ENCODE data around the gene LSM14B.

The LSM14B gene

DNA sequence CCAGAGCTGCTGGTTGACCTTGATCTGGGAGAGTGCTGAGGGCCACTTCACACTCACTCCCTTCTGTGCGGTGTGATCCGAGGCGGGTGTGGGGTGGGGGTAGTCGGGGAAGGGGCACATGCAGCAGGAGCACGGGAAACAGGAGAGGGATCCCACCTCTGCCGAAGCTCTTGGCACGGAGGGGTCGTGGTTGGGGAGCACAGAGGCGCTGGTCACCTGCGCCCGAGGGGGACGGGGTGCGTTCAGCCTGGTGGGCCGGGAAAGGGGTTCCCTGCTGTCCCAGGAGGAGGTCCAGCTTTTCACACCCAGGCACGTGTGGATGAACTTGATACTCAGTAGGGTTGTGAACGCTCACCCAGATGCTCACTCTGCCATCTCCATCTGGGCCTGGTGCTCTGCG, 38.6 kb downstream of the LSM14B start:
- TF ChIP-seq, protein P1, sequence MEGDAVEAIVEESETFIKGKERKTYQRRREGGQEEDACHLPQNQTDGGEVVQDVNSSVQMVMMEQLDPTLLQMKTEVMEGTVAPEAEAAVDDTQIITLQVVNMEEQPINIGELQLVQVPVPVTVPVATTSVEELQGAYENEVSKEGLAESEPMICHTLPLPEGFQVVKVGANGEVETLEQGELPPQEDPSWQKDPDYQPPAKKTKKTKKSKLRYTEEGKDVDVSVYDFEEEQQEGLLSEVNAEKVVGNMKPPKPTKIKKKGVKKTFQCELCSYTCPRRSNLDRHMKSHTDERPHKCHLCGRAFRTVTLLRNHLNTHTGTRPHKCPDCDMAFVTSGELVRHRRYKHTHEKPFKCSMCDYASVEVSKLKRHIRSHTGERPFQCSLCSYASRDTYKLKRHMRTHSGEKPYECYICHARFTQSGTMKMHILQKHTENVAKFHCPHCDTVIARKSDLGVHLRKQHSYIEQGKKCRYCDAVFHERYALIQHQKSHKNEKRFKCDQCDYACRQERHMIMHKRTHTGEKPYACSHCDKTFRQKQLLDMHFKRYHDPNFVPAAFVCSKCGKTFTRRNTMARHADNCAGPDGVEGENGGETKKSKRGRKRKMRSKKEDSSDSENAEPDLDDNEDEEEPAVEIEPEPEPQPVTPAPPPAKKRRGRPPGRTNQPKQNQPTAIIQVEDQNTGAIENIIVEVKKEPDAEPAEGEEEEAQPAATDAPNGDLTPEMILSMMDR (IDR thresholded peaks at IDR 0.05; ENCODE audit: borderline replicate concordance, insufficient read depth, low read depth, low read length) = no peak
- no peak overlapping the region for H3K4me3 ChIP-seq (ENCODE audit: low read depth, low read length)

DNA sequence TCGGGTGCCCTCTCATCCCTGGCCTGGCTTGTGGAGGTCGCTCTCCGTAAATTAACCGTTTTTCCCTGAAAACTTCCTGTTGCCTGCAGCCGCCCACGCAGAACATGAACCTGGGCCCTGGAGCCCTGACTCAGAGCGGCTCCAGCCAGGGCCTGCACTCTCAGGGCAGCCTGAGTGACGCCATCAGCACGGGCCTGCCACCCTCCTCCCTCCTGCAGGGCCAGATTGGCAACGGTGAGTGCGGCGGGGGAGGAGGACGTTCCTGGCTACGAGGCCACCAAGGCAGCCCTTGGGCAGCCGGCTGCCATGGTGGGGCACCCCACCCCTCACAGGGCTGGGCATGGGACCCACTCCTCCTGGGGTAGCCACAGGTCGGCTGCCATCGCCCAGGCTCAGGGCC, 39.1 kb downstream of the LSM14B start:
- TF ChIP-seq, protein P1 (IDR thresholded peaks at IDR 0.05; ENCODE audit: borderline replicate concordance, insufficient read depth, low read depth, low read length) = no peak
- no peak overlapping the region for H3K4me3 ChIP-seq (ENCODE audit: low read depth, low read length)

DNA sequence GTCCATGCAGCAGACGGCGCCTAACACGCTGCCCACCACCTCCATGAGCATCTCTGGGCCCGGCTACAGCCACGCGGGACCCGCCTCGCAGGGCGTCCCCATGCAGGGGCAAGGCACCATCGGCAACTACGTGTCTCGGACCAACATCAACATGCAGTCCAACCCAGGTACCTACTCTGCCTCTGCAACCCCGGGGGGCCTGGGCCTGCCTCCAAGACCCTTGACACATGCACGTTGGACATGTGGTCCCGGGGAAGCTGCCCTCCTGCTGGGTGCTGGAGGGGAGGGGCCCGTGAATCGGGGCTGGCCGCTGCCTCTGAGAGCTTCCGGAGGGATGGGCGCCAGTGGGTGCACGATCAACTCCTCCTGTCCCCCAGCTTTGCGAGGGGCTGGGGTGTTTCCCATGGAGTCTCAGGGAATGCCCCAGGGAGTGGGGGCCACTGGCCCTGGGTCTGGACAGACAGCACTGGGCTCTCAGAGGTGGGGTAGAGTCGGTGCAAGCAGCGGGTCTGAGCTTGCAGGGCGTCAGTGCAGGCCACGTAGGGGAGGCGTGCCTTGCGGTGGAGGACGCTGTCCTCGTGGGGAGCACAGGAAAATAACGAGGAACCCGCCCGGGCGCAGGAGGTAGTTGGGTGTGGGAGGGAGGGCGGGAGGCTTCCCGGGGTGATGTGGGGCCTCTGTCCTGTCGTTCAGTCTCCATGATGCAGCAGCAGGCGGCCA, 40.6 kb downstream of the LSM14B start:
- TF ChIP-seq, protein P1 (IDR thresholded peaks at IDR 0.05; ENCODE audit: borderline replicate concordance, insufficient read depth, low read depth, low read length) = no peak
- H3K4me3 ChIP-seq (ENCODE audit: low read depth, low read length) = no peak overlapping the region

DNA sequence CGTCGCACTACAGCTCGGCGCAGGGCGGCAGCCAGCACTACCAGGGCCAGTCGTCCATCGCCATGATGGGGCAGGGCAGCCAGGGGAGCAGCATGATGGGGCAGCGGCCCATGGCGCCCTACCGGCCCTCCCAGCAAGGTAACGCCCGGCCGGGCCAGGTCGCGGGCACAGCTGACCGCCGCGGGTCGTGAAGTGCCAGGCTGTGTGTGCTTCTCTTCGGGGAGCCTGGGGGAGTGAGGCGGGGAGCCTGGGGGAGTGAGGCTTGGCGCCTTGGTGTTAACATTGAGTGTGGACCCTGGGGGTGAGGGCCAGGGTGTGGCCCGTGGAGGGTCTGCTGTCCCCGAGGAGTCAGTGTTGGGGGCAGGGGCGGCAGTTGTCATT, 41.2 kb downstream of the LSM14B start:
- no peak overlapping the region for H3K4me3 ChIP-seq (ENCODE audit: low read depth, low read length)
- TF ChIP-seq, protein P1 (IDR thresholded peaks at IDR 0.05; ENCODE audit: borderline replicate concordance, insufficient read depth, low read depth, low read length) = no peak

DNA sequence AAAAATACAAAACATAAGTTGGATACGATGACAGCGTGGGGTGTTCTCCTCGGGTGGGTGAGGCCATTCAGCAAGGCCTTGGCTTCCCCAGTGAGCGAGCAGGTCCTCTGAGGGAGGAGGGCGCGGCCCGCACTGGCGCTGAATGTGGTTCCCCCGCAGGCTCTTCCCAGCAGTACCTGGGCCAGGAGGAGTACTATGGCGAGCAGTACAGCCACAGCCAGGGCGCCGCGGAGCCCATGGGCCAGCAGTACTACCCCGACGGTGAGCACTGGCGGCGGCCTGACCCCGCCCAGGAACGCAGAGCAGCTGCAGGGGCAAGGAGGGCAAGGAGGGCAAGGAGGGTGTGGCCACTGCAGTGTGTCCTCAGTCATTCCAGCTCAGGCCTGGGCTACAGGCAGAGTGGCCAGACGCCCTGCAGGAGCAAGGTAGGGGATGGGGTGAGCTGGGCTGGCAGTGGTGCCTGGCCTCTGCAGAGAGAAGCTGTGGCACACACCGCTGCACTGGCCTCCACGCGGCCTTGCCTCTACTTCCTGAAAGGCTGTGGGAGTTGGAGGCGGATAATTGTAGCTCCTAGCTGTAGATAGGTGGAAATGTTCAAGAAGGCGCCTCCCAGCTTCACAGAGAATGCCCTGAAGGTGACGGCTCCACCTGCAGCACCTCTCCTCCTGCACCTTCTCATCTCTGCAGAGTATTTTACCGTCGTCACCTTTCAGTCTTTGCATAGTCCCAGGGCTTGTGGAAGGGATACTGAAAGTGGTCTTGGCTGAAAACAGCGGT, 41.9 kb downstream of the LSM14B start:
- TF ChIP-seq, protein P1 (IDR thresholded peaks at IDR 0.05; ENCODE audit: borderline replicate concordance, insufficient read depth, low read depth, low read length) = no peak
- H3K4me3 ChIP-seq (ENCODE audit: low read depth, low read length) = no peak overlapping the region

DNA sequence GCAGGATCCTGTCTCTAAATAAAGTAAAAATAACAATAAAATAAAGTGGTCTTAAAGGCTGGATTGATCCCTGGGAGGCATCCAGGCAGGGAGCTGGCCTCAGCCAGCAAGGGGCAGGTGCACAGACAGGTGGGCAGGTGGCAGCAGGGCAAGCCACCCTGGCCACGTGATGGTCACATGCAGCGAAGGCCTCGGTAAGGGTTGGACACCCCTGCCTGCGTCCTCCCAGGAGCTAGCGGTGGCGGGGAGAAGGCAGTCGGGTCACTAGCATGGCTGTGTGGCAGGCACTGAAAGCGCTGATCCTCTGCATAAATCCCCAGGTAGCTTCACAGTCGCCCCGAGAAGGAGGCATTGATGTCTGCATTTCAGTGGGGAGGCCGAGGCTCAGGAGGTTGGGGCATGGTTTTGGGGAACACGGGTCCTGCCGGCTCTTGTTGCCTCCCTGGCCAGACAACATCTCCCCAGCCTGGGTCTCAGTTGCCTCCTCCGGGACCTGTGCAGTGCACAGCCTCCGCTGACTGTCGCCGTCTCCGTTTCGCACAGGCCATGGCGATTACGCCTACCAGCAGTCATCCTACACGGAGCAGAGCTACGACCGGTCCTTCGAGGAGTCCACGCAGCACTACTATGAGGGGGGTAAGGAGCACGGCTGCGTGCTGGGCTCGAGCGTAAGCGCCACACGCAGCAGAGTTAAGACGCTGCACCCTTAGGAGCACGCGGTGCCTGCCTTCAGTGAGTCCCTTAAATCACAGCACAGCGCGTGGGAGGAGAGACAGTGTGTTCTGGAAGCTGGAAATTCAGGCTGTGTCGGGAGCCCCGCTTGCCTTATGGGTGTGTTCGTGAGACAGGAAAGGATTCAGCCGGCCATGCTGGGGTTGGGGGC, 42.8 kb downstream of the LSM14B start:
- TF ChIP-seq, protein P1 (IDR thresholded peaks at IDR 0.05; ENCODE audit: borderline replicate concordance, insufficient read depth, low read depth, low read length) = no peak
- H3K4me3 ChIP-seq (ENCODE audit: low read depth, low read length) = no peak overlapping the region
